H1 (cell line): Measurements from ENCODE around the gene DNAI1. TPM values are rescaled to one million over a fixed set of nuclear protein-coding genes. Genes with fewer than 3 reads are reported as not detected.

Experiments used
- BACH1 ChIP-seq: IDR thresholded peaks from 2 replicates; pipeline ENCODE4 v1.6.1; 2012; ENCODE audit warnings: low read length, improper control_type of control experiment
- polyA plus RNA-seq, 7 experiments: library from polyadenylated mRNA; depleted of rRNA in 3 of 7; stranded (reverse) in 5 of 7; unstranded in 2 of 7; fragments of >200 nt in 5 of 7; fragments of 200-250 nt in 2 of 7; gene quantifications; 1 replicate in 5 of 7; 2 replicates in 1 of 7; 4 replicates in 1 of 7; pipeline versions ENCODE4 v1.2.1 to v1.2.3, GENCODE V29; 2011 to 2013; ENCODE audit warnings: missing spikeins in 2 of 7, mixed read lengths in 2 of 7
- total RNA-seq: library from RNA; stranded (reverse); fragmentation: NEBNext Ultra II Directional; extraction: Animal tissue kit (Norgen Biotek cat#: 25700); gene quantifications from 2 replicates; pipeline ENCODE4 v1.2.1, GENCODE V29; 2021
- TF ChIP-seq, protein P1 (sequence below): fragments of 300-600 bp; sonication (generic); IDR thresholded peaks from 2 replicates; pipeline ENCODE4 v1.7.1; 2012; ENCODE audit warnings: low read length, moderate library complexity, mild to moderate bottlenecking, inconsistent platforms; ENCODE audit not compliant: insufficient replicate concordance

DNAI1 gene
- total and polyA plus RNA-seq, 2 of the 8 experiments (the other 6 are each of a cell fraction or from before 2014, with no cell fraction given): 0.37 to 0.54 TPM

DNA sequence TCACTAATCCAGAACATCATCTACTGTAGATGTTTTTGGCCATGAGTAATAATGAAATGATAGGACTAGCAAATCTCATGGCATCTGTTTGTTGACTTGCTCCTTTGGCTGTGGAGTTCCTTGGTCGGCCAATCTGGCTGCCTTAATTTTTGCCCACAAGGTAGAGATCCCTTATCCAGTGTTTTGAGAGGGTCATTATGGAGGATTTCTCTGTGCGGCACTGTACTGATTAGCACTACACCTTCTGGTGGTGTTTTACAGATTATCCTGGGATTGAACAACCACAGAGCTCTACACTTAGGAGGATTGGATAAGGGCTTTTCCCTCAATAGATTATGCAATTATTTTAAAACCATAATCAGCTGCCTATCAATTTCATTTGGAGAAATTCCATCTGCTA, 67.4 kb downstream of the DNAI1 start (continued):
- TF ChIP-seq, protein P1, sequence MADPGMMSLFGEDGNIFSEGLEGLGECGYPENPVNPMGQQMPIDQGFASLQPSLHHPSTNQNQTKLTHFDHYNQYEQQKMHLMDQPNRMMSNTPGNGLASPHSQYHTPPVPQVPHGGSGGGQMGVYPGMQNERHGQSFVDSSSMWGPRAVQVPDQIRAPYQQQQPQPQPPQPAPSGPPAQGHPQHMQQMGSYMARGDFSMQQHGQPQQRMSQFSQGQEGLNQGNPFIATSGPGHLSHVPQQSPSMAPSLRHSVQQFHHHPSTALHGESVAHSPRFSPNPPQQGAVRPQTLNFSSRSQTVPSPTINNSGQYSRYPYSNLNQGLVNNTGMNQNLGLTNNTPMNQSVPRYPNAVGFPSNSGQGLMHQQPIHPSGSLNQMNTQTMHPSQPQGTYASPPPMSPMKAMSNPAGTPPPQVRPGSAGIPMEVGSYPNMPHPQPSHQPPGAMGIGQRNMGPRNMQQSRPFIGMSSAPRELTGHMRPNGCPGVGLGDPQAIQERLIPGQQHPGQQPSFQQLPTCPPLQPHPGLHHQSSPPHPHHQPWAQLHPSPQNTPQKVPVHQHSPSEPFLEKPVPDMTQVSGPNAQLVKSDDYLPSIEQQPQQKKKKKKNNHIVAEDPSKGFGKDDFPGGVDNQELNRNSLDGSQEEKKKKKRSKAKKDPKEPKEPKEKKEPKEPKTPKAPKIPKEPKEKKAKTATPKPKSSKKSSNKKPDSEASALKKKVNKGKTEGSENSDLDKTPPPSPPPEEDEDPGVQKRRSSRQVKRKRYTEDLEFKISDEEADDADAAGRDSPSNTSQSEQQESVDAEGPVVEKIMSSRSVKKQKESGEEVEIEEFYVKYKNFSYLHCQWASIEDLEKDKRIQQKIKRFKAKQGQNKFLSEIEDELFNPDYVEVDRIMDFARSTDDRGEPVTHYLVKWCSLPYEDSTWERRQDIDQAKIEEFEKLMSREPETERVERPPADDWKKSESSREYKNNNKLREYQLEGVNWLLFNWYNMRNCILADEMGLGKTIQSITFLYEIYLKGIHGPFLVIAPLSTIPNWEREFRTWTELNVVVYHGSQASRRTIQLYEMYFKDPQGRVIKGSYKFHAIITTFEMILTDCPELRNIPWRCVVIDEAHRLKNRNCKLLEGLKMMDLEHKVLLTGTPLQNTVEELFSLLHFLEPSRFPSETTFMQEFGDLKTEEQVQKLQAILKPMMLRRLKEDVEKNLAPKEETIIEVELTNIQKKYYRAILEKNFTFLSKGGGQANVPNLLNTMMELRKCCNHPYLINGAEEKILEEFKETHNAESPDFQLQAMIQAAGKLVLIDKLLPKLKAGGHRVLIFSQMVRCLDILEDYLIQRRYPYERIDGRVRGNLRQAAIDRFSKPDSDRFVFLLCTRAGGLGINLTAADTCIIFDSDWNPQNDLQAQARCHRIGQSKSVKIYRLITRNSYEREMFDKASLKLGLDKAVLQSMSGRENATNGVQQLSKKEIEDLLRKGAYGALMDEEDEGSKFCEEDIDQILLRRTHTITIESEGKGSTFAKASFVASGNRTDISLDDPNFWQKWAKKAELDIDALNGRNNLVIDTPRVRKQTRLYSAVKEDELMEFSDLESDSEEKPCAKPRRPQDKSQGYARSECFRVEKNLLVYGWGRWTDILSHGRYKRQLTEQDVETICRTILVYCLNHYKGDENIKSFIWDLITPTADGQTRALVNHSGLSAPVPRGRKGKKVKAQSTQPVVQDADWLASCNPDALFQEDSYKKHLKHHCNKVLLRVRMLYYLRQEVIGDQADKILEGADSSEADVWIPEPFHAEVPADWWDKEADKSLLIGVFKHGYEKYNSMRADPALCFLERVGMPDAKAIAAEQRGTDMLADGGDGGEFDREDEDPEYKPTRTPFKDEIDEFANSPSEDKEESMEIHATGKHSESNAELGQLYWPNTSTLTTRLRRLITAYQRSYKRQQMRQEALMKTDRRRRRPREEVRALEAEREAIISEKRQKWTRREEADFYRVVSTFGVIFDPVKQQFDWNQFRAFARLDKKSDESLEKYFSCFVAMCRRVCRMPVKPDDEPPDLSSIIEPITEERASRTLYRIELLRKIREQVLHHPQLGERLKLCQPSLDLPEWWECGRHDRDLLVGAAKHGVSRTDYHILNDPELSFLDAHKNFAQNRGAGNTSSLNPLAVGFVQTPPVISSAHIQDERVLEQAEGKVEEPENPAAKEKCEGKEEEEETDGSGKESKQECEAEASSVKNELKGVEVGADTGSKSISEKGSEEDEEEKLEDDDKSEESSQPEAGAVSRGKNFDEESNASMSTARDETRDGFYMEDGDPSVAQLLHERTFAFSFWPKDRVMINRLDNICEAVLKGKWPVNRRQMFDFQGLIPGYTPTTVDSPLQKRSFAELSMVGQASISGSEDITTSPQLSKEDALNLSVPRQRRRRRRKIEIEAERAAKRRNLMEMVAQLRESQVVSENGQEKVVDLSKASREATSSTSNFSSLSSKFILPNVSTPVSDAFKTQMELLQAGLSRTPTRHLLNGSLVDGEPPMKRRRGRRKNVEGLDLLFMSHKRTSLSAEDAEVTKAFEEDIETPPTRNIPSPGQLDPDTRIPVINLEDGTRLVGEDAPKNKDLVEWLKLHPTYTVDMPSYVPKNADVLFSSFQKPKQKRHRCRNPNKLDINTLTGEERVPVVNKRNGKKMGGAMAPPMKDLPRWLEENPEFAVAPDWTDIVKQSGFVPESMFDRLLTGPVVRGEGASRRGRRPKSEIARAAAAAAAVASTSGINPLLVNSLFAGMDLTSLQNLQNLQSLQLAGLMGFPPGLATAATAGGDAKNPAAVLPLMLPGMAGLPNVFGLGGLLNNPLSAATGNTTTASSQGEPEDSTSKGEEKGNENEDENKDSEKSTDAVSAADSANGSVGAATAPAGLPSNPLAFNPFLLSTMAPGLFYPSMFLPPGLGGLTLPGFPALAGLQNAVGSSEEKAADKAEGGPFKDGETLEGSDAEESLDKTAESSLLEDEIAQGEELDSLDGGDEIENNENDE: no peak
- TF ChIP-seq BACH1: no peak
- TF ChIP-seq, all 59 proteins: peak for 0
